ENCODE results near the gene RPLP1. TPM values are rescaled to one million over a fixed set of nuclear protein-coding genes. Genes with fewer than 3 reads are reported as not detected.
A peak's percentile ranks its signal among the peaks of the same experiment; 100 is the strongest.

RPLP1 gene
- 1,000 to 10,000 TPM; 1,024 to 2,624 (median 1,151) TPM for total RNA-seq

DNA sequence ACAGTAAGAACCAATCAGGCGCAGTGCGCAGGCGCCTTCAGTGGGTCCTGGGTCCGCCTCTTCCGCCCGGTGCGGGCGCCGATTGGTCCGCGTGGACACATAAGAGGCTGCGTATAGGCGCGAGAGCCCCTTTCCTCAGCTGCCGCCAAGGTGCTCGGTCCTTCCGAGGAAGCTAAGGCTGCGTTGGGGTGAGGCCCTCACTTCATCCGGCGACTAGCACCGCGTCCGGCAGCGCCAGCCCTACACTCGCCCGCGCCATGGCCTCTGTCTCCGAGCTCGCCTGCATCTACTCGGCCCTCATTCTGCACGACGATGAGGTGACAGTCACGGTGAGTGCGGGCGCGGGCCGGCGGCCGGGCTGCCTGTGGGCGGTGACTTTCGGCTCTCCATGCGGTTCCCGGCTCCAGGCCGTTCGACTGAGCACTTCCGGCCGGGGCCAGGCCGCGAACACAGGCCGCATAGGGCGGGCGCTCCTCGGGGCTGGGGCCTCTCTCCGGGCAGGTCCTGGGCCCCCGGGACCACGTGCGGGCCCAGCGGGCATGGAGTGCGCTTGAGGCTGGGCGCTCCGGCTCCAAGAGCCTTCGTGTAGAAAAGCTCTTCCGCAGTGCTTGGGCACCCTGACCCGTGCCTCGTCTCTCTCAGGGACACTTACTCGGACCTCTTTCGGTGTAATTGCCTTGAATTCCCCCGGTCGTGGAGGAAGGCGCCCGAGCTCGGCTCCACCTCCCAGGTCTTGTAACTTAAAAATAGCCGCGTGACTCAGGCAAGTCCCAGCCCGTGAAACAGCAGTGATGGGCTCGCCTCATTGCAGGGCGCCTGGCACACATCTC, at the start of gene RPLP1:
RPLP1 (plus strand) TSS at position 127 of the 830 bp plus-strand sequence; CDS start at position 258, 131 bp downstream.
- peak; percentile 96 to 99 for DNase-seq (ENCODE audit: low spot score in 2 of 2)
- intact Hi-C loops (cut with DNase I; ENCODE audit: low total_unique reads): no loop called here
- peak in 1 of 2 donors; percentile 55 for TF ChIP-seq POLR2A (IDR thresholded peaks at IDR 0.05)
- TF ChIP-seq, protein P1, sequence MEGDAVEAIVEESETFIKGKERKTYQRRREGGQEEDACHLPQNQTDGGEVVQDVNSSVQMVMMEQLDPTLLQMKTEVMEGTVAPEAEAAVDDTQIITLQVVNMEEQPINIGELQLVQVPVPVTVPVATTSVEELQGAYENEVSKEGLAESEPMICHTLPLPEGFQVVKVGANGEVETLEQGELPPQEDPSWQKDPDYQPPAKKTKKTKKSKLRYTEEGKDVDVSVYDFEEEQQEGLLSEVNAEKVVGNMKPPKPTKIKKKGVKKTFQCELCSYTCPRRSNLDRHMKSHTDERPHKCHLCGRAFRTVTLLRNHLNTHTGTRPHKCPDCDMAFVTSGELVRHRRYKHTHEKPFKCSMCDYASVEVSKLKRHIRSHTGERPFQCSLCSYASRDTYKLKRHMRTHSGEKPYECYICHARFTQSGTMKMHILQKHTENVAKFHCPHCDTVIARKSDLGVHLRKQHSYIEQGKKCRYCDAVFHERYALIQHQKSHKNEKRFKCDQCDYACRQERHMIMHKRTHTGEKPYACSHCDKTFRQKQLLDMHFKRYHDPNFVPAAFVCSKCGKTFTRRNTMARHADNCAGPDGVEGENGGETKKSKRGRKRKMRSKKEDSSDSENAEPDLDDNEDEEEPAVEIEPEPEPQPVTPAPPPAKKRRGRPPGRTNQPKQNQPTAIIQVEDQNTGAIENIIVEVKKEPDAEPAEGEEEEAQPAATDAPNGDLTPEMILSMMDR (IDR thresholded peaks at IDR 0.05): no peak
- WGBS, 2 donors: 0 to 1% methylated on average over 52 to 64 of the region's 77 CpGs
- H3K4me3 ChIP-seq (ENCODE audit: low read depth, poor library complexity, severe bottlenecking): peak within 1 kb of the TSS; percentile 87

DNA sequence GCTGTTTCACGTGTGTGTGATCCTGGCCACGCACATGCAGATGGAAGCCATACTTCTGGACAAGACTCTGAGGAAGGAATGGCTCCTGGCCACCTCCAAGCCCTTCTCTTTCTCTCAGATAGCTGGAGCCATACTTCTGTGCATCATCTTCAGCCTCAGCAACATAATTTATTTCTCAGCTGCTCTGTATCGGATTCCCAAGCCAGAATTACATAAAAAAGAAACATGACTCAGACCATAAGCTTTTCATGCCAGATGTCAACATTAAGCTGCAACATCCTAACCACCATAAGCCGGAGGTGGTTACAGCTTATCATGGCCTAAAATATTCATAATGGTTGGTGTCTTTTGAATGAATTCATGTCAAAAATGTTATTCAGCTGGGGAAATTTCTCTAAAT, 49.0 kb upstream of the RPLP1 start:
- DNase-seq (ENCODE audit: low spot score in 2 of 2): no peak
- TF ChIP-seq, protein P1 (IDR thresholded peaks at IDR 0.05): no peak
- no peak for TF ChIP-seq POLR2A (IDR thresholded peaks at IDR 0.05)
- intact Hi-C loops (cut with DNase I; ENCODE audit: low total_unique reads): no loop called here
- H3K4me3 ChIP-seq (ENCODE audit: low read depth, poor library complexity, severe bottlenecking): no peak overlapping the region
- 64 to 67% methylated on average over 4 of the region's 4 CpGs for WGBS, 2 donors

DNA sequence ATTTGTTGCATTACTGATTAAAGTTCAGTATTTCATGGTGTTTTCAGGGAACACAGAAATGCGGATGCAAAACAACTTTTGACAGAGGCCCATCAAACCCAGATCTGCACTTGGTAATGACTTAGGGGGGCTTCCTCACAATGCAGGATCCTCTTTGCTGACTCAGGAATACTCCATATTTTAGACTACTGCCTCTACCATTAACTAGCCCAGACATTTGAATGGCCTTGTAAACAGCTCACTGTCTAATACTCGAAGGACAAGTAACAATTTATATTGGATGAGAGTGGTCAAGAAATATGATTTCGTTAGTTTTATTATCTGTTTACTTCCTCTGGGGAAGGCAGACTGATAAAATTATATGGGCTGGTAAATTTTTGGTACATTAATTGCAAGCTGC, 47.5 kb upstream of the RPLP1 start:
- intact Hi-C loops (cut with DNase I; ENCODE audit: low total_unique reads): no loop called here
- TF ChIP-seq, protein P1 (IDR thresholded peaks at IDR 0.05): no peak

DNA sequence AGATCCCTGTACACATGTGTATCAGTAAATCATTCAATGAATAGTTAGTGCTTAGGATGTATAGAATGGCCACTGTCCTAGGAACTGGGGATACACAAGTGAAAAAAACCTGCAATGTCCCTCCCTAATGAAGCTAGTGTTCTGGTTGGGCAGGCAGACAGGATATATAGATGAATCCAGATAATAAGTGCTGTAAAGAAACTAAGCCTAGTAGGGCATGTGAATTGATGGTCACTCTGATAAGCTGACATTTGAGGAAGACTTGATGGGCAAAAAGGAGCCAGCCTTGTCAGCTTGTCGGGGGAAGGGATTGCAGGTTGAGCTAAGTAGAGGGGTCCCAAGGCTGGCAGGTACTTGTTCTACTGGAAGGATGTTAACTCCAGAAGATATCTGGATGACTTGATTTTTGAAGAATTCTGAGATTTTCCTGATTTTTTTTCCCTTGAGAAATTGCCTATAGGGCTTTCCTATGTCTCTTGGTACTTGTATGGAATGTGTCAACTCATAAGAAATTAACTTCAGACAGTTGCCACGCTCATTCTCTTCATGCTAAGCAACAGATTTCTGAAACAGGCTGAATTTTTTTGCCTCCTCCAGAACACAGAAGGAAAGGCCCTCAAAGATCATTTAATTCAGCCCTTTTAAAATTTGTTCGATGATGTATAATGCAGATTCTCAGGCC, 44.8 kb upstream of the RPLP1 start:
- H3K4me3 ChIP-seq (ENCODE audit: low read depth, poor library complexity, severe bottlenecking): no peak overlapping the region
- no peak for DNase-seq (ENCODE audit: low spot score in 2 of 2)
- 86 to 89% methylated on average over 3 of the region's 3 CpGs for WGBS, 2 donors
- TF ChIP-seq, protein P1 (IDR thresholded peaks at IDR 0.05): no peak
- TF ChIP-seq POLR2A (IDR thresholded peaks at IDR 0.05): no peak
- intact Hi-C loops (cut with DNase I; ENCODE audit: low total_unique reads): no loop called here

More for the DNA sequence above, 47.5 kb upstream of the RPLP1 start:
- WGBS, 2 donors: 58 to 62% methylated on average over 3 of the region's 3 CpGs
- H3K4me3 ChIP-seq (ENCODE audit: low read depth, poor library complexity, severe bottlenecking): no peak overlapping the region
- DNase-seq (ENCODE audit: low spot score in 2 of 2): no peak

DNA sequence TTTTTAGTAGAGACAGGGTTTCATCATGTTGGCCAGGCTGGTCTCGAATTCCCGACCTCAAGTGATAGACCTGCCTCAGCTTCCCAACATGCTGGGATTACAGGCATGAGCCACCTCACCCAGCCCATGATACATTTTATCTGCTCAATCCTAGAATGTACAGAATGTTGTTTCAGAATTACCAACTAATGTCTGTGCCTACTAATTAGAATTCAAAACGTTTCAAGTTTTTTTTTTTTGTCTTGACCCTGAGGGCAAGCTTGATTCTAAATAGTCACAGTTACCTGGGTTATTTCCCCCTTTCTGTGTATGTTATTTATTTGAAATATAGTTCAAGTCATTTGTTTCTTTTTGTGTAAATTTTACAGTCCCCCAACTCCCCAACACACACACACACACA, 43.8 kb upstream of the RPLP1 start:
- no peak overlapping the region for H3K4me3 ChIP-seq (ENCODE audit: low read depth, poor library complexity, severe bottlenecking)
- intact Hi-C loops (cut with DNase I; ENCODE audit: low total_unique reads): no loop called here
- 62 to 66% methylated on average over 3 of the region's 3 CpGs for WGBS, 2 donors
- TF ChIP-seq, protein P1 (IDR thresholded peaks at IDR 0.05): no peak
- TF ChIP-seq POLR2A (IDR thresholded peaks at IDR 0.05): no peak
- no peak for DNase-seq (ENCODE audit: low spot score in 2 of 2)

All from lower leg skin (tissue), 4 donors.